OCI-LY7 (cell line): Measurements from ENCODE around the gene CPB1. TPM values are rescaled to one million over a fixed set of nuclear protein-coding genes. Genes with fewer than 3 reads are reported as not detected.

Experiments
- BruUV-seq: library from RNA; stranded (reverse); fragments of 400-500 nt; replicated peaks from 2 replicates; lab custom pipeline; 2021; lab: Mats Ljungman, UMichigan
- CTCF ChIA-PET: fragments of 300-600 bp; sonication (Branson Sonifier 250); formaldehyde crosslinking; loops from one replicate; lab custom pipeline; 2022; ENCODE audit warnings: antibody characterized with exemption; ENCODE audit not compliant: unreplicated experiment; lab: Charles Lee
- POLR2A ChIA-PET: fragments of 300-600 bp; sonication (Branson Sonifier 250); formaldehyde crosslinking; loops from one replicate; lab custom pipeline; 2022; ENCODE audit warnings: antibody characterized with exemption; lab: Charles Lee
- DNase-seq: peaks from one replicate; pipeline ENCODE4 v3.0.0-alpha.2; 2015; ENCODE audit warnings: low spot score
- H2AFZ ChIP-seq: fragments of 200-600 bp; sonication (generic), shearing (Covaris generic); 2 replicates; pipeline ENCODE4 v1.6.1; 2014; ENCODE audit warnings: mild to moderate bottlenecking, antibody characterized with exemption, low read length, moderate library complexity
- H3K27ac ChIP-seq: fragments of 200-600 bp; sonication (generic); 2 replicates; pipeline ENCODE4 v1.5.1; 2014; ENCODE audit warnings: mixed run types, low read depth, mild to moderate bottlenecking, moderate library complexity, low read length, inconsistent platforms; ENCODE audit not compliant: poor library complexity, severe bottlenecking
- H3K36me3 ChIP-seq: fragments of 200-600 bp; sonication (generic); 2 replicates; pipeline ENCODE4 v1.6.1; 2014; ENCODE audit warnings: mild to moderate bottlenecking, antibody characterized with exemption, low read length, moderate library complexity, mixed read lengths; ENCODE audit not compliant: insufficient read depth
- H3K4me1 ChIP-seq: fragments of 200-600 bp; sonication (generic); 2 replicates; pipeline ENCODE4 v1.5.1; 2014; ENCODE audit warnings: mild to moderate bottlenecking, low read length; ENCODE audit not compliant: insufficient read depth, poor library complexity, severe bottlenecking
- H3K4me2 ChIP-seq: fragments of 200-600 bp; sonication (generic); 2 replicates; pipeline ENCODE4 v1.6.1; 2014; ENCODE audit warnings: mild to moderate bottlenecking, low read length
- H3K4me3 ChIP-seq: fragments of 200-600 bp; sonication (generic); 2 replicates; pipeline ENCODE4 v1.5.1; 2014; ENCODE audit warnings: mild to moderate bottlenecking, low read depth, low read length; ENCODE audit not compliant: poor library complexity, severe bottlenecking
- H3K79me2 ChIP-seq: fragments of 200-600 bp; sonication (generic); 2 replicates; pipeline ENCODE4 v1.6.1; 2016; ENCODE audit warnings: low read depth, mild to moderate bottlenecking, low read length, moderate library complexity, mixed read lengths; ENCODE audit not compliant: insufficient read depth
- H3K9me2 ChIP-seq: fragments of 200-600 bp; sonication (generic); 2 replicates; pipeline ENCODE4 v1.6.1; 2016; ENCODE audit warnings: mild to moderate bottlenecking, low read length, mixed read lengths; ENCODE audit not compliant: insufficient read depth
- H3K9me3 ChIP-seq: fragments of 200-600 bp; sonication (generic); 2 replicates; pipeline ENCODE4 v1.6.1; 2014; ENCODE audit warnings: mild to moderate bottlenecking, mixed run types, low read length, mixed read lengths
- H4K20me1 ChIP-seq: fragments of 200-600 bp; sonication (generic); 2 replicates; pipeline ENCODE4 v1.6.1; 2014; ENCODE audit warnings: mild to moderate bottlenecking, antibody characterized with exemption, low read length, moderate library complexity, mixed read lengths; ENCODE audit not compliant: insufficient read depth
- EZH2phosphoT487 ChIP-seq: fragments of 200-600 bp; sonication (generic); IDR thresholded peaks from 2 replicates; pipeline ENCODE4 v1.6.1; 2018; ENCODE audit warnings: low read depth, borderline replicate concordance, mild to moderate bottlenecking, mixed run types, antibody characterized with exemption, low read length, moderate library complexity, mixed read lengths
- intact Hi-C: fragments of 100-400 bp; cut with micrococcal nuclease; formaldehyde crosslinking; loops from one replicate; pipeline ENCODE4 v1.10.0; 2022; ENCODE audit not compliant: unreplicated experiment
- total RNA-seq, 2 experiments: library from RNA; depleted of rRNA in 1 of 2; stranded (reverse); fragments of >200 nt in 1 of 2; shearing (Covaris generic) in 1 of 2; gene quantifications; 2 replicates each; pipeline ENCODE4 v1.2.3, GENCODE V29; 2014 to 2022
- TF ChIP-seq, protein P1 (sequence below): fragments of 200-600 bp; sonication (generic); conservative IDR thresholded peaks from 2 replicates; pipeline ENCODE4 v1.5.1; 2014; ENCODE audit warnings: mild to moderate bottlenecking, antibody characterized with exemption, low read length, moderate library complexity, mixed read lengths

Gene CPB1
- total RNA-seq, 2 experiments from 2014 or later = not detected

DNA sequence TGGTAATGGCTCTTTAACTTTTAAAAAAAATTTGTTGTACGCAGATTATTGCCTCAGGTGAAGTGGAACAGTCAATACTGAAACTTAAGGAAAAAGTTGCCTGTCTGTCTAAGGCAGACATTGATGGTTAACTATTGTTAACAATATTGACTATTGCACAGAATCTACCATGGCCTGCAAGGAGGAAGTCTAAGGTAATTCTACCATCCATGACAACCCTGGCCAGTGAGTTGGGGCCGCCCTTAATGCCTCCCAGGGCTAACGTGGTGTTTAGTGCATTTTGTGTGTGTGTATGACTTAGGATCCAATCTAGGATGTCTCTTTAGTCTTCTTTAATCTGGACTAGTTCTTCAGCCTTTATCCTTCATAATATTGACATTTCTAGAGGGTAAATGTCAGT, 2.1 kb upstream of the CPB1 start:
- Histone ChIP-seq H3K4me3 (no peak overlapping the region), H3K9me3 (no peaks in the 10 kb centered on the region), H4K20me1 (no peaks in the 10 kb centered on the region), H3K27ac (no peak overlapping the region), H3K36me3 (no peaks in the 10 kb centered on the region), H3K4me2 (no peak overlapping the region), H3K9me2 (no peaks in the 10 kb centered on the region), H3K4me1 (no peaks in the 10 kb centered on the region), H2AFZ (no peak overlapping the region), H3K79me2 (no peaks in the 10 kb centered on the region)
- DNase-seq = no peak
- POLR2A ChIA-PET = no interaction called here
- CTCF ChIA-PET = no interaction called here
- TF ChIP-seq, protein P1, sequence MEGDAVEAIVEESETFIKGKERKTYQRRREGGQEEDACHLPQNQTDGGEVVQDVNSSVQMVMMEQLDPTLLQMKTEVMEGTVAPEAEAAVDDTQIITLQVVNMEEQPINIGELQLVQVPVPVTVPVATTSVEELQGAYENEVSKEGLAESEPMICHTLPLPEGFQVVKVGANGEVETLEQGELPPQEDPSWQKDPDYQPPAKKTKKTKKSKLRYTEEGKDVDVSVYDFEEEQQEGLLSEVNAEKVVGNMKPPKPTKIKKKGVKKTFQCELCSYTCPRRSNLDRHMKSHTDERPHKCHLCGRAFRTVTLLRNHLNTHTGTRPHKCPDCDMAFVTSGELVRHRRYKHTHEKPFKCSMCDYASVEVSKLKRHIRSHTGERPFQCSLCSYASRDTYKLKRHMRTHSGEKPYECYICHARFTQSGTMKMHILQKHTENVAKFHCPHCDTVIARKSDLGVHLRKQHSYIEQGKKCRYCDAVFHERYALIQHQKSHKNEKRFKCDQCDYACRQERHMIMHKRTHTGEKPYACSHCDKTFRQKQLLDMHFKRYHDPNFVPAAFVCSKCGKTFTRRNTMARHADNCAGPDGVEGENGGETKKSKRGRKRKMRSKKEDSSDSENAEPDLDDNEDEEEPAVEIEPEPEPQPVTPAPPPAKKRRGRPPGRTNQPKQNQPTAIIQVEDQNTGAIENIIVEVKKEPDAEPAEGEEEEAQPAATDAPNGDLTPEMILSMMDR = no peak
- no peak for TF ChIP-seq EZH2phosphoT487
- intact Hi-C loops = no loop called here
- BruUV-seq = no TSS peak

DNA sequence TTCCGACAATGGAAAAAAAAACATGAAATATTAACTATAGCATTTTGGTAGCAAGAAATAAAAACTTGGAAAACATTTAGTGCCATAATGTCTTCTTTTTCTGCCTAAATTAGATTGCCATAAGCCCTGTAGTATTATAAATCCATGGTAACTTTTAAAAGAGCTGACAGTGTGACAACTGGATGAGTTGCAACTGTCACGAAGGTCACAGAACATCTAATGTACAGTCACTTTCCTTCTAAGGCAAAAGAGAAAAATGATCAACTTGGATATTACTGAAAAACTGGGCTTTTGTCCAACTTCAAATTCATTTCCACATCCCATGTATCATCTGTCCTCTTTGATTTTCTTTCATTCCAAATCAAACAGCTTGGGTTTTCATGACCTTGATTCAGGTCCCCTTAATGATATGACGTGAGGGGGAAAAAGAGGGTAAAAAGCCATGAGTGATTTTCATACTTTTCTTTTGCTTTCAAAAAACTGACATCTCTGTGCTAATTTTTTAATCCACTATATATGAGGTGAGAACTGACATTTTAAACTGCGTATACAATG, 602 bp downstream of the CPB1 start:
- POLR2A ChIA-PET = interaction anchor here (0.6 to 0.7 kb wide), 2 partner anchors 8 to 30 kb away, joined by 3 read pairs; no protein-coding TSS in a partner anchor
- Histone ChIP-seq H4K20me1 (no peaks in the 10 kb centered on the region), H3K9me2 (no peaks in the 10 kb centered on the region), H2AFZ (no peak overlapping the region), H3K36me3 (no peaks in the 10 kb centered on the region), H3K79me2 (no peaks in the 10 kb centered on the region), H3K4me1 (no peaks in the 10 kb centered on the region), H3K4me3 (no peak overlapping the region), H3K27ac (no peak overlapping the region), H3K9me3 (no peaks in the 10 kb centered on the region), H3K4me2 (no peak overlapping the region)
- BruUV-seq = no TSS peak
- intact Hi-C loops = no loop called here
- DNase-seq = no peak
- no peak for TF ChIP-seq EZH2phosphoT487
- TF ChIP-seq, protein P1 = no peak
- CTCF ChIA-PET = no interaction called here

DNA sequence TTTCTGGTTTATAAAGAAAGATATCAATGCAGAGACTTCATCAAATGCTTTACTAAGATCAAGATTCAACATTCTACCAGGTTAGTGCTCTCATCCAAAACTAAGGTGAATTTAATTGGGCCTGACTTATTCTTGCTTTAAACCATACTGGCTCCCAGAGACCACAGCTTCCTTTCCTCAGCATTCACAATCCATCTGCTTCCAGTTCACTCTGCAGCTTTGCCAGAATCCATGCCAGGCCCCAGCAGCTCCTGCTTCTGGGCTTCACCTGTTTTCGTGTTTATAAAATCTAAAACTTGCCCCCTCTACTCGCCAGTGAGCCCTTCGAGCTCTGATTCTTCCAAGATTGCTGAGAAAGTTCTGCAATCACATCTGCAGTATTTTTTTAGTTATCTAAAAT, 2.3 kb downstream of the CPB1 start:
- H3K27ac ChIP-seq = no peak overlapping the region
- ChIA-PET POLR2A (interaction anchor here (1.1 kb wide), 1 partner anchor 8 kb away, joined by 5 read pairs; no protein-coding TSS in a partner anchor), CTCF (no interaction called here)
- H3K9me3 ChIP-seq = no peaks in the 10 kb centered on the region
- H2AFZ ChIP-seq = no peak overlapping the region
- H3K36me3 ChIP-seq = no peaks in the 10 kb centered on the region
- H4K20me1 ChIP-seq = no peaks in the 10 kb centered on the region
- H3K79me2 ChIP-seq = no peaks in the 10 kb centered on the region
- intact Hi-C loops = no loop called here
- no peak overlapping the region for H3K4me3 ChIP-seq
- no peak for DNase-seq
- BruUV-seq = no TSS peak
- no peak overlapping the region for H3K4me2 ChIP-seq
- H3K4me1 ChIP-seq = no peaks in the 10 kb centered on the region
- H3K9me2 ChIP-seq = no peaks in the 10 kb centered on the region
- TF ChIP-seq, protein P1 = no peak
- TF ChIP-seq EZH2phosphoT487 = no peak
